OCI-LY1 (cell line): Measurements from ENCODE around the gene PCDHA1.

ENCODE experiments used
- EZH2 ChIP-seq: fragments of 200-600 bp; sonication (generic), shearing (Covaris generic); IDR thresholded peaks from 2 replicates; pipeline ENCODE4 v1.8.0; 2017; ENCODE audit warnings: borderline replicate concordance, mixed run types, mild to moderate bottlenecking, antibody characterized with exemption, low read length, moderate library complexity, mixed read lengths
- TF ChIP-seq, protein P1 (sequence below): fragments of 200-600 bp; sonication (generic), shearing (Covaris generic); IDR thresholded peaks from 2 replicates; pipeline ENCODE4 v1.5.1; 2017; ENCODE audit warnings: mild to moderate bottlenecking, antibody characterized with exemption, low read length, moderate library complexity, mixed read lengths

DNA sequence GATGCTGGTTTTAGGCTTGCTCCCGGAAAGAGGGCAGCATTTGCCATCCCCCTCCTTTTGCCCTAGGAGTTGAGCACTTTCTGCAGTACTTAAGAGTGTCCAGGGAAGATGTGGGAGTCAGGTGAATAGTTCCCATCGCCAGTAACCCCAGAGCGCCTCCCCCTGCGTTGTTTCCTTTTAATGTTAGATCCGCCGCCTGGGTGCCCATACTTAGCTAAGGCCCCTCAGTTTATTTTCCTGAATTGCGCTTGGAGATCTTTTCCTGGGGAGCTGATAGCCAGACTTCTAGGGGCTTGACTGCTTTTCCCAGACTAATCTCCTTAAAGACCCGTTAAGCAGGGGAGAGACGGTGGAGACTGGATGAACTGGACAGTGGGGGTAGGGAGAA, 180.0 kb downstream of the PCDHA1 start:
- TF ChIP-seq, protein P1, sequence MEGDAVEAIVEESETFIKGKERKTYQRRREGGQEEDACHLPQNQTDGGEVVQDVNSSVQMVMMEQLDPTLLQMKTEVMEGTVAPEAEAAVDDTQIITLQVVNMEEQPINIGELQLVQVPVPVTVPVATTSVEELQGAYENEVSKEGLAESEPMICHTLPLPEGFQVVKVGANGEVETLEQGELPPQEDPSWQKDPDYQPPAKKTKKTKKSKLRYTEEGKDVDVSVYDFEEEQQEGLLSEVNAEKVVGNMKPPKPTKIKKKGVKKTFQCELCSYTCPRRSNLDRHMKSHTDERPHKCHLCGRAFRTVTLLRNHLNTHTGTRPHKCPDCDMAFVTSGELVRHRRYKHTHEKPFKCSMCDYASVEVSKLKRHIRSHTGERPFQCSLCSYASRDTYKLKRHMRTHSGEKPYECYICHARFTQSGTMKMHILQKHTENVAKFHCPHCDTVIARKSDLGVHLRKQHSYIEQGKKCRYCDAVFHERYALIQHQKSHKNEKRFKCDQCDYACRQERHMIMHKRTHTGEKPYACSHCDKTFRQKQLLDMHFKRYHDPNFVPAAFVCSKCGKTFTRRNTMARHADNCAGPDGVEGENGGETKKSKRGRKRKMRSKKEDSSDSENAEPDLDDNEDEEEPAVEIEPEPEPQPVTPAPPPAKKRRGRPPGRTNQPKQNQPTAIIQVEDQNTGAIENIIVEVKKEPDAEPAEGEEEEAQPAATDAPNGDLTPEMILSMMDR: no peak
- no peak for TF ChIP-seq EZH2
